ENCODE measurements around the gene TANGO6.

DNA sequence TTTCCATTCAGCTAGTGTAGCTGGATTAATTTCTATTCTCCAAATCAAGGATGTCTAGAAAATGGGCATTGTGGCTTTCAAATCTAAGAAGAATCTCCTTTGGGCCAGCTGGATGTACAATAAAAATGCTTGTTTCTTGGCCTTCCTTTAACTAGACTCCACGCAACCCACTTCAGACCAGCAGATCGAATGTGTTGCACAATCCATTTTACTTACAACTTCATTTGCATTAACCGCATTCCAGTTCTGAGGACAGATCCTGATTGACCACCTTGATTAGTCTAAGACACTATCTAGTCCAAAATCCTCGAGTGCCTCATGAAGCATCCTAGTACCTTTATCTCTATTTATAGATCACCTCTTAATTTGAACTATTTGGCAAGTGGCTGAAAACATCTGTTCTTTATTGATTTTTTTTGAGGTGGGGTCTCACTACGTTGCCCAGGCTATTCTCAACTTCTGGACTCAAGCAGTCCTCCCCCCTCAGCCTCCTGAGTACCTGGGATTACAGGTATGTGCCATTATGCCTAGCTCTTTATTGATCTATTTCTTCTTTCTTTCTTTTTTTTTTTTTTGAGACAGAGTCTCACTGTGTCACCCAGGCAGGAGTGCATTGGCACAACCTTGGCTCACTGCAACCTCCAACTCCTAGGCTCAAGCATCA, 241.8 kb downstream of the TANGO6 start:
- TF ChIP-seq HCFC1 (IDR thresholded peaks at IDR 0.05; ENCODE audit: low read length) (no peak), SRF (IDR thresholded peaks at IDR 0.05; ENCODE audit: low read depth in 2 of 2, low read length in 2 of 2) (no peak), YY1 (IDR thresholded peaks at IDR 0.05; ENCODE audit: low read depth, low read length) (no peak), ZNF207 (IDR thresholded peaks at IDR 0.05; ENCODE audit: borderline replicate concordance) (no peak), HDAC2 (IDR thresholded peaks at IDR 0.05) (no peak), EZH2 (IDR thresholded peaks at IDR 0.05; ENCODE audit: borderline replicate concordance, control insufficient read depth, low read depth, low read length) (no peak)
- TF ChIP-seq, protein P1, sequence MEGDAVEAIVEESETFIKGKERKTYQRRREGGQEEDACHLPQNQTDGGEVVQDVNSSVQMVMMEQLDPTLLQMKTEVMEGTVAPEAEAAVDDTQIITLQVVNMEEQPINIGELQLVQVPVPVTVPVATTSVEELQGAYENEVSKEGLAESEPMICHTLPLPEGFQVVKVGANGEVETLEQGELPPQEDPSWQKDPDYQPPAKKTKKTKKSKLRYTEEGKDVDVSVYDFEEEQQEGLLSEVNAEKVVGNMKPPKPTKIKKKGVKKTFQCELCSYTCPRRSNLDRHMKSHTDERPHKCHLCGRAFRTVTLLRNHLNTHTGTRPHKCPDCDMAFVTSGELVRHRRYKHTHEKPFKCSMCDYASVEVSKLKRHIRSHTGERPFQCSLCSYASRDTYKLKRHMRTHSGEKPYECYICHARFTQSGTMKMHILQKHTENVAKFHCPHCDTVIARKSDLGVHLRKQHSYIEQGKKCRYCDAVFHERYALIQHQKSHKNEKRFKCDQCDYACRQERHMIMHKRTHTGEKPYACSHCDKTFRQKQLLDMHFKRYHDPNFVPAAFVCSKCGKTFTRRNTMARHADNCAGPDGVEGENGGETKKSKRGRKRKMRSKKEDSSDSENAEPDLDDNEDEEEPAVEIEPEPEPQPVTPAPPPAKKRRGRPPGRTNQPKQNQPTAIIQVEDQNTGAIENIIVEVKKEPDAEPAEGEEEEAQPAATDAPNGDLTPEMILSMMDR (IDR thresholded peaks at IDR 0.05 in 2 of 3, conservative IDR thresholded peaks at IDR 0.05 in 1 of 3; ENCODE audit: control insufficient read depth in 2 of 3, extremely low read depth in 1 of 3, insufficient read depth in 1 of 3, low read depth in 3 of 3, low read length in 3 of 3): no peak
- TF ChIP-seq, protein P2, sequence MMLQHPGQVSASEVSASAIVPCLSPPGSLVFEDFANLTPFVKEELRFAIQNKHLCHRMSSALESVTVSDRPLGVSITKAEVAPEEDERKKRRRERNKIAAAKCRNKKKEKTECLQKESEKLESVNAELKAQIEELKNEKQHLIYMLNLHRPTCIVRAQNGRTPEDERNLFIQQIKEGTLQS (IDR thresholded peaks at IDR 0.05; ENCODE audit: borderline replicate concordance, extremely low read depth, low read depth, low read length): no peak
- TF ChIP-seq, protein P3, sequence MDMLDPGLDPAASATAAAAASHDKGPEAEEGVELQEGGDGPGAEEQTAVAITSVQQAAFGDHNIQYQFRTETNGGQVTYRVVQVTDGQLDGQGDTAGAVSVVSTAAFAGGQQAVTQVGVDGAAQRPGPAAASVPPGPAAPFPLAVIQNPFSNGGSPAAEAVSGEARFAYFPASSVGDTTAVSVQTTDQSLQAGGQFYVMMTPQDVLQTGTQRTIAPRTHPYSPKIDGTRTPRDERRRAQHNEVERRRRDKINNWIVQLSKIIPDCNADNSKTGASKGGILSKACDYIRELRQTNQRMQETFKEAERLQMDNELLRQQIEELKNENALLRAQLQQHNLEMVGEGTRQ (IDR thresholded peaks at IDR 0.05; ENCODE audit: borderline replicate concordance, low read depth, low read length): no peak
